WTC11 (cell line): ENCODE measurements around the gene PLA2G4E. TPM values are rescaled to one million over a fixed set of nuclear protein-coding genes. Genes with fewer than 3 reads are reported as not detected.

Experiments used
- ATAC-seq: fragments of 200-7000 bp; cut with Tn5 transposase; 2 replicates; pipeline ENCODE4 v1.10.0; 2021; ENCODE audit warnings: mild to moderate bottlenecking, moderate library complexity
- CTCF ChIA-PET: fragments of 300-600 bp; sonication (Branson Sonifier 250); formaldehyde crosslinking; loops from one replicate; lab custom pipeline; 2021; ENCODE audit warnings: antibody characterized with exemption; lab: Charles Lee
- POLR2A ChIA-PET: fragments of 350-600 bp; sonication (Branson Sonifier 250); formaldehyde crosslinking; loops from one replicate; lab custom pipeline; 2021; ENCODE audit warnings: antibody characterized with exemption; lab: Charles Lee
- DNase-seq: peaks from one replicate; pipeline ENCODE4 v3.0.0; 2021; ENCODE audit warnings: low spot score
- H3K27ac Mint-ChIP-seq: 2 replicates; pipeline ENCODE4 v1.8.0; 2021; ENCODE audit warnings: mixed read lengths
- H3K27me3 Mint-ChIP-seq: 2 replicates; pipeline ENCODE4 v1.8.0; 2021; ENCODE audit warnings: low read depth, mild to moderate bottlenecking, moderate library complexity, mixed read lengths
- H3K36me3 Mint-ChIP-seq: 2 replicates; pipeline ENCODE4 v1.8.0; 2021; ENCODE audit warnings: mixed read lengths
- H3K4me1 Mint-ChIP-seq: 2 replicates; pipeline ENCODE4 v1.8.0; 2022; ENCODE audit warnings: mixed read lengths
- H3K4me3 Mint-ChIP-seq: 2 replicates; pipeline ENCODE4 v1.8.0; 2021; ENCODE audit warnings: mild to moderate bottlenecking, moderate library complexity, mixed read lengths
- H3K9me3 Mint-ChIP-seq: 2 replicates; pipeline ENCODE4 v1.8.0; 2021; ENCODE audit warnings: mixed read lengths
- ARID4B ChIP-seq: sonication (generic); formaldehyde crosslinking; IDR thresholded peaks from 2 replicates; pipeline ENCODE4 v1.8.0; 2023; ENCODE audit warnings: missing genetic modification reagents, mild to moderate bottlenecking, borderline replicate concordance
- ATF1 ChIP-seq: sonication (generic); formaldehyde crosslinking; IDR thresholded peaks from 2 replicates; pipeline ENCODE4 v1.8.1; 2023; ENCODE audit warnings: mild to moderate bottlenecking, moderate library complexity, missing genetic modification reagents
- E2F5 ChIP-seq: sonication (generic); formaldehyde crosslinking; IDR thresholded peaks from 2 replicates; pipeline ENCODE4 v1.8.1; 2022; ENCODE audit warnings: mild to moderate bottlenecking, moderate library complexity, missing genetic modification reagents
- ETV6 ChIP-seq: sonication (generic); formaldehyde crosslinking; IDR thresholded peaks from 2 replicates; pipeline ENCODE4 v1.8.1; 2022; ENCODE audit warnings: mild to moderate bottlenecking, missing genetic modification reagents
- FOXP1 ChIP-seq: sonication (generic); formaldehyde crosslinking; IDR thresholded peaks from 2 replicates; pipeline ENCODE4 v1.8.0; 2022; ENCODE audit warnings: missing genetic modification reagents, mild to moderate bottlenecking, moderate library complexity, borderline replicate concordance
- JUN ChIP-seq: sonication (generic); formaldehyde crosslinking; IDR thresholded peaks from 2 replicates; pipeline ENCODE4 v1.8.0; 2023; ENCODE audit warnings: mild to moderate bottlenecking, missing genetic modification reagents
- MXD4 ChIP-seq: fragments of 250-450 bp; sonication (Bioruptor Pico); IDR thresholded peaks from 2 replicates; pipeline ENCODE4 v1.8.0; 2021; ENCODE audit warnings: mild to moderate bottlenecking, moderate library complexity, borderline replicate concordance
- NFYB ChIP-seq: sonication (generic); formaldehyde crosslinking; conservative IDR thresholded peaks from 2 replicates; pipeline ENCODE4 v1.8.0; 2022; ENCODE audit warnings: low read depth, missing genetic modification reagents
- NR1H2 ChIP-seq: sonication (generic); formaldehyde crosslinking; IDR thresholded peaks from 2 replicates; pipeline ENCODE4 v1.9.0; 2021; ENCODE audit warnings: mild to moderate bottlenecking, moderate library complexity, missing genetic modification reagents
- NR3C1 ChIP-seq: sonication (generic); formaldehyde crosslinking; conservative IDR thresholded peaks from 2 replicates; pipeline ENCODE4 v1.8.1; 2023; ENCODE audit warnings: low read depth, mild to moderate bottlenecking, missing genetic modification reagents
- ZMAT4 ChIP-seq: fragments of 250-450 bp; sonication (Bioruptor Pico); IDR thresholded peaks from 2 replicates; pipeline ENCODE4 v1.9.0; 2021; ENCODE audit warnings: mild to moderate bottlenecking
- ZNF121 ChIP-seq: sonication (generic); formaldehyde crosslinking; IDR thresholded peaks from 2 replicates; pipeline ENCODE4 v1.8.0; 2023; ENCODE audit warnings: missing genetic modification reagents
- ZNF317 ChIP-seq: sonication (generic); formaldehyde crosslinking; IDR thresholded peaks from 2 replicates; pipeline ENCODE4 v1.8.1; 2023; ENCODE audit warnings: low read depth, mild to moderate bottlenecking, moderate library complexity, missing genetic modification reagents, borderline replicate concordance
- total RNA-seq: library from RNA; stranded (reverse); gene quantifications from 3 replicates; pipeline ENCODE4 v1.2.3, GENCODE V29; 2021
- TF ChIP-seq, protein P1 (sequence below): sonication (generic); formaldehyde crosslinking; IDR thresholded peaks from 2 replicates; pipeline ENCODE4 v1.8.1; 2022; ENCODE audit warnings: mild to moderate bottlenecking, missing genetic modification reagents, moderate library complexity, borderline replicate concordance
- TF ChIP-seq, protein P2 (sequence below): sonication (generic); formaldehyde crosslinking; IDR thresholded peaks from 2 replicates; pipeline ENCODE4 v1.8.1; 2023; ENCODE audit warnings: mild to moderate bottlenecking, missing genetic modification reagents
- TF ChIP-seq, protein P3 (sequence below): sonication (generic); formaldehyde crosslinking; IDR thresholded peaks from 2 replicates; pipeline ENCODE4 v1.8.0; 2022; ENCODE audit warnings: missing genetic modification reagents
- TF ChIP-seq, protein P4 (sequence below): fragments of 250-450 bp; sonication (Bioruptor Pico); IDR thresholded peaks from 2 replicates; pipeline ENCODE4 v1.8.0; 2021; ENCODE audit warnings: mild to moderate bottlenecking

The PLA2G4E gene
- total RNA-seq, 1 experiment from 2014 or later, result not detected

- TF ChIP-seq, protein P1, sequence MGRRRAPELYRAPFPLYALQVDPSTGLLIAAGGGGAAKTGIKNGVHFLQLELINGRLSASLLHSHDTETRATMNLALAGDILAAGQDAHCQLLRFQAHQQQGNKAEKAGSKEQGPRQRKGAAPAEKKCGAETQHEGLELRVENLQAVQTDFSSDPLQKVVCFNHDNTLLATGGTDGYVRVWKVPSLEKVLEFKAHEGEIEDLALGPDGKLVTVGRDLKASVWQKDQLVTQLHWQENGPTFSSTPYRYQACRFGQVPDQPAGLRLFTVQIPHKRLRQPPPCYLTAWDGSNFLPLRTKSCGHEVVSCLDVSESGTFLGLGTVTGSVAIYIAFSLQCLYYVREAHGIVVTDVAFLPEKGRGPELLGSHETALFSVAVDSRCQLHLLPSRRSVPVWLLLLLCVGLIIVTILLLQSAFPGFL, result no peak
Observed at GRCh38 chr15:42045211-42045615, 24.4 kb upstream of the PLA2G4E start (continued).

DNA sequence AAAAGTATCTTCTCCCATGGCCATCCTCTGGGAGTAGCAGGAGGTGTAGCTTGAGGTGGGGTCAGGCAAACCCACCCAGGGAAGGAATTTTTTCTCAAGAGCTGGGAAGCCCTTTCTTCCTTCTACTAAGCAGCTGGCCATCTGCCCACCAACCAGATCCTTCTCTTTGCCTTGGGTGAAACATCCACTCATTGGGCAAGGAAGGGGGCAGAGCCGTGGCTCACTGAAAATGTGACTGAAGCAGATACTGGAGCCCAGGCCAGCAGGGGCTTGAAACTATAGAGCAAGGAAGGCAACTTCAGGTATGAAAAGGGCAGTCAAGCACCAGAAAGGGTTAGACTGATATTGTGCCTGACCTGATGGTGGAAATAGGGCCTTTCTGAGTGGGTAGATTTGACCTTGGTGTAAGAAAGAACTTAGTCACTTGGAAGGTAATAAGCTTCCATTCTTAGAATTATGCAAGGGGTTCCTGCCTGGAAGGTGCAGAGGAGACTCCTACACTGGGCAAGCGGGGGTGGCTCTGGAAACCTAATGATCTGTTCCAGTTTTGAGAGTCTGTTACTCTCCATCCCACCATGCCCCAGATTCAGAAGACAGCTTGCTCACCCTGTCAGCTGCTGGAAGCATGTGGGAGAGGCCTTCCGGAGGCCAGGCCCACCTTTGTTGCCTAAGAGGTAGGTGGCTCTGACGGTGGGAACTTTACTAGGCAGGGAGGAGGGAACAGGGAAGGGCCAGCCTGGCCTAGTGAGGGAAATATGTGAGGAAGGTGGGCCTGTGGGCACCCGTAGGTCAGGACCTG, 22.0 kb upstream of the PLA2G4E start:
- H3K4me3 Mint-ChIP-seq, result no peak overlapping the region
- H3K4me1 Mint-ChIP-seq, result peaks cover 9% of the 10 kb centered on the region
- DNase-seq (no peak), ATAC-seq (no peak)
- CTCF ChIA-PET, result interaction anchor here (1.0 kb wide), 2 partner anchors 53 to 95 kb away, joined by 3 read pairs; no protein-coding TSS in a partner anchor
- POLR2A ChIA-PET, result no interaction called here
- H3K27ac Mint-ChIP-seq, result no peak overlapping the region
- peaks cover 11% of the 10 kb centered on the region for H3K9me3 Mint-ChIP-seq
- H3K36me3 Mint-ChIP-seq, result no peaks in the 10 kb centered on the region
- no peaks in the 10 kb centered on the region for H3K27me3 Mint-ChIP-seq
- no peak for TF ChIP-seq NFYB (CRISPR knock-in tag)
- TF ChIP-seq, protein P2, sequence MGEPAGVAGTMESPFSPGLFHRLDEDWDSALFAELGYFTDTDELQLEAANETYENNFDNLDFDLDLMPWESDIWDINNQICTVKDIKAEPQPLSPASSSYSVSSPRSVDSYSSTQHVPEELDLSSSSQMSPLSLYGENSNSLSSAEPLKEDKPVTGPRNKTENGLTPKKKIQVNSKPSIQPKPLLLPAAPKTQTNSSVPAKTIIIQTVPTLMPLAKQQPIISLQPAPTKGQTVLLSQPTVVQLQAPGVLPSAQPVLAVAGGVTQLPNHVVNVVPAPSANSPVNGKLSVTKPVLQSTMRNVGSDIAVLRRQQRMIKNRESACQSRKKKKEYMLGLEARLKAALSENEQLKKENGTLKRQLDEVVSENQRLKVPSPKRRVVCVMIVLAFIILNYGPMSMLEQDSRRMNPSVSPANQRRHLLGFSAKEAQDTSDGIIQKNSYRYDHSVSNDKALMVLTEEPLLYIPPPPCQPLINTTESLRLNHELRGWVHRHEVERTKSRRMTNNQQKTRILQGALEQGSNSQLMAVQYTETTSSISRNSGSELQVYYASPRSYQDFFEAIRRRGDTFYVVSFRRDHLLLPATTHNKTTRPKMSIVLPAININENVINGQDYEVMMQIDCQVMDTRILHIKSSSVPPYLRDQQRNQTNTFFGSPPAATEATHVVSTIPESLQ, result no peak
- no peak for TF ChIP-seq ZNF317
- no peak for TF ChIP-seq NR1H2
- TF ChIP-seq NR3C1 (CRISPR knock-in tag), result no peak
- TF ChIP-seq FOXP1 (CRISPR knock-in tag), result no peak
- TF ChIP-seq MXD4, result no peak
- no peak for TF ChIP-seq E2F5 (CRISPR knock-in tag)
- no peak for TF ChIP-seq JUN
- no peak for TF ChIP-seq ETV6 (CRISPR knock-in tag)
- TF ChIP-seq ATF1 (CRISPR knock-in tag), result no peak
- TF ChIP-seq ZMAT4 (CRISPR knock-in tag), result no peak
- TF ChIP-seq, protein P3, sequence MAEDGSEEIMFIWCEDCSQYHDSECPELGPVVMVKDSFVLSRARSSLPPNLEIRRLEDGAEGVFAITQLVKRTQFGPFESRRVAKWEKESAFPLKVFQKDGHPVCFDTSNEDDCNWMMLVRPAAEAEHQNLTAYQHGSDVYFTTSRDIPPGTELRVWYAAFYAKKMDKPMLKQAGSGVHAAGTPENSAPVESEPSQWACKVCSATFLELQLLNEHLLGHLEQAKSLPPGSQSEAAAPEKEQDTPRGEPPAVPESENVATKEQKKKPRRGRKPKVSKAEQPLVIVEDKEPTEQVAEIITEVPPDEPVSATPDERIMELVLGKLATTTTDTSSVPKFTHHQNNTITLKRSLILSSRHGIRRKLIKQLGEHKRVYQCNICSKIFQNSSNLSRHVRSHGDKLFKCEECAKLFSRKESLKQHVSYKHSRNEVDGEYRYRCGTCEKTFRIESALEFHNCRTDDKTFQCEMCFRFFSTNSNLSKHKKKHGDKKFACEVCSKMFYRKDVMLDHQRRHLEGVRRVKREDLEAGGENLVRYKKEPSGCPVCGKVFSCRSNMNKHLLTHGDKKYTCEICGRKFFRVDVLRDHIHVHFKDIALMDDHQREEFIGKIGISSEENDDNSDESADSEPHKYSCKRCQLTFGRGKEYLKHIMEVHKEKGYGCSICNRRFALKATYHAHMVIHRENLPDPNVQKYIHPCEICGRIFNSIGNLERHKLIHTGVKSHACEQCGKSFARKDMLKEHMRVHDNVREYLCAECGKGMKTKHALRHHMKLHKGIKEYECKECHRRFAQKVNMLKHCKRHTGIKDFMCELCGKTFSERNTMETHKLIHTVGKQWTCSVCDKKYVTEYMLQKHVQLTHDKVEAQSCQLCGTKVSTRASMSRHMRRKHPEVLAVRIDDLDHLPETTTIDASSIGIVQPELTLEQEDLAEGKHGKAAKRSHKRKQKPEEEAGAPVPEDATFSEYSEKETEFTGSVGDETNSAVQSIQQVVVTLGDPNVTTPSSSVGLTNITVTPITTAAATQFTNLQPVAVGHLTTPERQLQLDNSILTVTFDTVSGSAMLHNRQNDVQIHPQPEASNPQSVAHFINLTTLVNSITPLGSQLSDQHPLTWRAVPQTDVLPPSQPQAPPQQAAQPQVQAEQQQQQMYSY (CRISPR knock-in tag), result no peak
- no peak for TF ChIP-seq ZNF121 (CRISPR knock-in tag)
- TF ChIP-seq, protein P4, sequence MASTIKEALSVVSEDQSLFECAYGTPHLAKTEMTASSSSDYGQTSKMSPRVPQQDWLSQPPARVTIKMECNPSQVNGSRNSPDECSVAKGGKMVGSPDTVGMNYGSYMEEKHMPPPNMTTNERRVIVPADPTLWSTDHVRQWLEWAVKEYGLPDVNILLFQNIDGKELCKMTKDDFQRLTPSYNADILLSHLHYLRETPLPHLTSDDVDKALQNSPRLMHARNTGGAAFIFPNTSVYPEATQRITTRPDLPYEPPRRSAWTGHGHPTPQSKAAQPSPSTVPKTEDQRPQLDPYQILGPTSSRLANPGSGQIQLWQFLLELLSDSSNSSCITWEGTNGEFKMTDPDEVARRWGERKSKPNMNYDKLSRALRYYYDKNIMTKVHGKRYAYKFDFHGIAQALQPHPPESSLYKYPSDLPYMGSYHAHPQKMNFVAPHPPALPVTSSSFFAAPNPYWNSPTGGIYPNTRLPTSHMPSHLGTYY, result no peak
- TF ChIP-seq ARID4B (CRISPR knock-in tag), result no peak
